ENCODE data around the gene ZSWIM9.
A peak's percentile ranks its signal among the peaks of the same experiment; 100 is the strongest.
"Not testable (repeated sequence)": the region's sequence is repeated elsewhere in the genome, so short reads cannot be mapped to it uniquely, and the experiment has no call there.

Gene ZSWIM9

DNA sequence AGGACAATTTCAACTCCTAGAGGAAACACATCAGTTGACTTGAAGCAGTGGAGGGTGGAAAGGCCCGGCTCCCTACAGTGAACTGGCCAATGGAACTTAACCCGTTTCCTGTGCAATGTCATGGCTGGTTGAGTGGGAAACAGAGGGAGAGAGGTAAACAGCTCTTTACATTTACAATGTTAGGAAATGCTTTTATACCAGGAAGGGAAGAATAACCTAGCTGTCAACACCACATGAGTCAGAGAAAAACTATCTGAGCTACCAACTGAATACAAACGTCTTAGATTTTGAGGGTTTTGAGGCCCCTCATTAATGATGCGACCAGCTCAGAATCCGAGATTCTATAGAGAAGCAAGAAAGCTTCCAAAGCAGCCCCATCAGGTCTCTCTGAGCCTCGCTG, 48.5 kb downstream of the ZSWIM9 start:
- DNase-seq (ENCODE audit: low read depth), result no peak

DNA sequence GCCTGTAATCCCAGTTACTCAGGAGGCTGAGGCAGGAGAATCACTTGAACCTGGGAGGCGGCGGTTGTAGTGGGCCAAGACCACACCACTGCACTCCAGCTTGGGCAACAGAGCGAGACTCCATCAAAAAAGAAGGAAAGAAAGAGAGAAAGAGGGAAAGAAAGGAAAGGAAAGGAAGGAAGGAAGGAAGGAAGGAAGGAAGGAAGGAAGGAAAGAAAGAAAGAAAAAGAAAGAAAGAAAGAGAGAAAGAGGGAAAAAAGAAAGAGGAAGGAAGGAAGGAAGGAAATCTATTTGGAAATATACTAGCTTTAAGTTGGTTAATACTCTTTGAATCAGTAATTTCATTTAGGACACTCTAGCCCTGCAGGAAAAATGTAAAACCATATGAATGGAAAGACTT, 50.3 kb downstream of the ZSWIM9 start:
- not testable (repeated sequence) for DNase-seq (ENCODE audit: low read depth)

DNA sequence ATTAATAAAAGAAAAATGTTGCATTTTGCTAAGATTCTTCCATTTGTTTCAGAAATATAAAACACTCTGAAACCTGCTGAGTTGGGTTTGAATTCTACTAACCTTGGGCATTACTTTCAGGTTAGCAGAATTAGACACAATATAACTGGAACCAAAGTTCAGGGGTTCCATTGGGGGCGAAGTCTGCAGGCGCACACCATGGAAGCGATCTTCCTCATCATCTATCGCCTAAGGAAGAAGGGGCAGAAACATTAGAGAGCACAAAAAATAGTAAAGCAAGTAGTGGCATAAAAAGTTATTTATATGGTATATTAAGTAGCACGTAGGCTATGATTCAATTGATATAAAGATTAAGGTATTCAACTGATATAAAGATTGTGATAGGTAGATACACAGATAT, 51.1 kb downstream of the ZSWIM9 start:
- no peak for DNase-seq (ENCODE audit: low read depth)

DNA sequence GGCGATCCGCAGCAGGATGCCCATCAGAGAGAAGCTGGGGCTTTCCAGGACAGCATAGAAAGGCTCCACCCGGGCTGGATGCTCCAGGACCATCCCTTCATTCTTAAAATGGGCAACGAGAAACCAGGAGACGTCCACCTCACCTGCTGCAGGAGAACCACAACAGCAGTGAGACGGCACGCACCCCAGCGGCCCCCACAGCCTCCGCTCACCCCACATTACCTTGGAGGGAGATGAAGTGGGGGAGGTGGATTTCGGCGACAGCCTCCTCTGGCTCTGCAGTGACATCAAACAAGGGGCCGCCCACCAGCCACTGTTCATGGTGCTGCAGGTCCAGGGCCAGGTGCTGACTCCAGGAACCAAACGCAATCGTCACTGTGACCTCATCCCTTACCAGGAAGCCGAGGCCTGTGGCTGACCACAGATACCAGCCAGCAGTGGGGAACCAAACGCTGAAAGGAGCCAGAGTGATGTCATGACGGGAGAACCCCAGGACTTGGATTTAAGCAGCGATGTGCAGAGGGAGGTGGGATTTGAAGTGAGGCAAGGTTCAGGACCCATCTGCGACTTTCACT, 60.2 kb downstream of the ZSWIM9 start:
- DNase-seq (ENCODE audit: low read depth), result no peak

DNA sequence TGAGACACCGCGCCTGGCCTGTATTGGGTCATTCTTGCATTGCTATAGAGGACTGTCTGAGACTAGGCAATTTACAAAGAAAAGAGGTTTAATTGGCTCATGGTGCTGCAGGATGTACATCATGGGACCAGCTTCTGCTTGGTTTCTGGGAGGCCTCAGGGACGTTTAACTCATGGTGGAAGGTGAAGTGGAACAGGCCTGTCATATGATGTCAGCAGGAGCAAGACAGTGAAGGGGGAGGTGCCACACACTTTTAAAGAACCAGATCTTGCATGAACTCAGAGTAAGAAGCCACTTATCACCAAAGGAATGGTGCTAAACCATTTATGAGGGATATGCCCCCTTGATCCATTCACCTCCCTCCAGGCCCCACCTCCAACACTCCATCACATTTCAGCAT, 66.6 kb downstream of the ZSWIM9 start:
- DNase-seq (ENCODE audit: low read depth), result no peak

DNA sequence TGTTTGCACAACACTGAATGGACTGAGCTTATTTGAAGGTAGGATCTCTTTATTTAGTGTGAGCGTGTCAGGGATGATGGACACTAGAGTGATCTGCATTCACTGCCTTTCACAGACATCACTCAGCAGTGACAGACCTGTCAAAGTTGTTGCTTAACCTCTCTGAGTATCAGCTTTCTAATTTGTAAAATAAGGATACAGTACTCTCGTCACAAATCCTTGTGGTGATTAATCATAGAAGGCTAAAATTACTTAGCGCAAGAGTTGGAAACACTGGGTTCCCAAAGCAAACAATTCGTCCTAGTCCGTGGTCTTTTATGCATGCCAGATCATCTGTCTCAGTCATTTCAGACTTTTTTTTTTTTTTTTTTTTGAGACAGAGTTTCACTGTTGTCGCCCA, 68.6 kb downstream of the ZSWIM9 start:
- no peak for DNase-seq (ENCODE audit: low read depth)

DNA sequence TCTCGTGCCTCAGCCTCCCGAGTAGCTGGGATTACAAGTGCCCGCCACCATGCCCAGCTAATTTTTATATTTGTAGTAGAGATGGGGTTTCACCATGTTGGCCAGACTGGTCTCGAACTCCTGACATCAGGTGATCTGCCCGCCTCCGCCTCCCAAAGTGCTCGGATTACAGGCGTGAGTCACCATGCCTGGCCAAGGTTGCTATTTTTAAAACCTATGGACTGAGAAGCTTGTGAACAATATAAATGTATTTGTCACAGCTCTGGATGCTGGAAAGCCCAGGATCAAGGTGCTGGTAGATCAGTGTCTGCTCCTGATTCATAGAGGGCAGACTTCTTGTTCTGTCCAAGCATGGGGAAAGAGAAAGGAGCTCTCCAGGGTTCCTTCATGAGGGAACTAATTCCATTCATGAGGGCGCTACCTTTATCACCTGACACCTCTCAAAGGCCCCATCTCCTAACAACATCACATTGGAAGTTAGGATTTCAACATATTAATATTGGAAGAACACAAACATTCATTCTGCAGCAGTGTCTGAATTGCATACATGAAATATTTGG, 69.2 kb downstream of the ZSWIM9 start:
- DNase-seq (ENCODE audit: low read depth), result no peak

DNA sequence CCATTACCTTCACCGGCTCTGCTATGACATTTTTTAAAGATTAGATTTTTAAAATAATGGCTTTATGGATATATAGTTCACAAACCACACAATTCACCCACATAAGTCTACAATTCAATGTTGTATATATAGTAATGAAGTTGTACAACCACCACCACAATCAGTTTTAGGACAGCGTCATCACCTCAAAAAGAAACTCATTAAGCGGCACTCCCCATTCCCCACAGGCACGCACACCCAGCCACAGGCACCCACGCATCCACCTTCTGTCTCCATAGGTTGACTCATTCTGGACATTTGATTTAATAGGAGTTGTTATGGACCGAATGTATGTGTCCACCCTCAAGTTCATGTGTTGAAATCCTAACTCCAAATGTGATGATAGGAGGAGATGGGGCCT, 71.3 kb downstream of the ZSWIM9 start:
- DNase-seq (ENCODE audit: low read depth), result not testable (repeated sequence)

DNA sequence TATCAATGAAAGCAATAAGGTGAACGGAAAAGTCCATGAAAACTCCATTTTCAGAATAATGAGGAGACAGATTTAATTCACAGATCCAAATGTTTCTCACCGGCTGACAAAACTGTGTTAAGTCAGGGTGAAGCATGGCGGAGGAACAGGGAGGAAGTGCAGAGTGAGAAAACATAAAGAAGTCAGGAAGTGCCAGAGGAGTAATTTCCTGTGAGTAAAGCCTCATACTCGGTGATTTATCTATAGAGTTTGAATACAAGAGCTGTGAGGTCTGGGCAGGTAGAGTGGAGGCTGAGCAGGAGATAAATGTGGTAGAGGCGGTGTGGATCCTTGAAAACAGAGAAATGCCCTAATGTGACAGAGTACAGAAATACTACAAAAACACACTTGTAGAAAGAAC, 73.8 kb downstream of the ZSWIM9 start:
- peak; percentile 29 for DNase-seq (ENCODE audit: low read depth)

DNA sequence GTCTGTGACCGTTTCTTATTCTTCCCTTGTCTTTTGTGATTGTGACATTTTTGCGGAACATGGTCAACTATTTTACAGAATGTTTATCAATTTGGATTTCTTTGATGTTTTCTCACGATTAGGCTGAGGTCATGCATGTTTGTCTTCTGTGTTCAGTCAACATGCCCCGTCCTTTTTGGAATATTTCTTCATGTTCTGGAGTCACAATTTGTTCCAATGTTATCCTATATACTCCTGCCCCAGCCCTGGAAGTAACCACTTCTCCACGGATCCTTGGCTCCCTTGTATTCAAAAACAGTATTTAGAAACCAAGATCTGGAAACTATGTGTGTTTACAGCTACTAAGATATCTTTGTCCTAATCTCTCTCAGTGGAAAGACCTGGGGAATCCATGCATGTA, 75.6 kb downstream of the ZSWIM9 start:
- DNase-seq (ENCODE audit: low read depth), result no peak

DNA sequence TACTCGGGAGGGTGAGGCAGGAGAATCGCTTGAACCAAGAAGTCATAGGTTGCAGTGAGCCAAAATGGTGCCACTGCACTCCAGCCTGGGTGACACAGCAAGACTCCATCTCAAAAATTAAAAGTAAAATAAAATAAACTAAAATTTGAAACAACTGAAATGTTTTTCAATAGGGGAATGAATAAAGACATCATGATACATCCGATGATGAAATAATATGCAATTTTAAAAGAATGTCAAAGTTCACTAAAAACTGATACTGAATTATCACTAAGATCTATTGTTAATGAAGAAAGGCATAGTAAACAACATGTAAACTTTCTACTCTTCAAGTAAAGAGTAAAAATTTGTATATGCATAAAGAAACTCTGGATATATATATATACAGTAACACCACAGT, 76.7 kb downstream of the ZSWIM9 start:
- no peak for DNase-seq (ENCODE audit: low read depth)
